PC-3 (cell line): ENCODE measurements around the gene FAU. TPM values are rescaled to one million over a fixed set of nuclear protein-coding genes. Genes with fewer than 3 reads are reported as not detected.

Source experiments
- ATAC-seq: fragments of 200-7000 bp; cut with Tn5 transposase; 2 replicates; pipeline ENCODE4 v1.9.1; 2020; ENCODE audit warnings: mild to moderate bottlenecking, moderate library complexity
- BruUV-seq: library from RNA; stranded (reverse); fragments of 400-500 nt; replicated peaks from 2 replicates; lab custom pipeline; 2021; lab: Mats Ljungman, UMichigan
- CTCF ChIA-PET: fragments of 300-600 bp; sonication (Branson Sonifier 250); formaldehyde crosslinking; loops from one replicate; lab custom pipeline; 2022; ENCODE audit warnings: antibody characterized with exemption; lab: Charles Lee
- POLR2A ChIA-PET: fragments of 300-600 bp; sonication (Branson Sonifier 250); formaldehyde crosslinking; loops from one replicate; lab custom pipeline; 2022; ENCODE audit warnings: antibody characterized with exemption; ENCODE audit not compliant: unreplicated experiment; lab: Charles Lee
- DNase-seq: peaks from one replicate; pipeline ENCODE4 v3.0.0-alpha.2; 2015
- H2AFZ ChIP-seq: fragments of 300-600 bp; sonication (generic); 2 replicates; pipeline ENCODE4 v1.6.0; 2016; ENCODE audit warnings: antibody characterized with exemption, low read length
- H3F3A ChIP-seq: fragments of 300-600 bp; sonication (generic); one replicate; pipeline ENCODE4 v1.6.0; 2017; ENCODE audit warnings: antibody characterized with exemption, low read length, control low read depth, mild to moderate bottlenecking; ENCODE audit not compliant: unreplicated experiment
- H3K27ac ChIP-seq: fragments of 300-600 bp; sonication (generic); 2 replicates; pipeline ENCODE4 v1.5.1; 2016; ENCODE audit warnings: mild to moderate bottlenecking, low read length
- H3K27me3 ChIP-seq: fragments of 300-600 bp; sonication (generic); 2 replicates; pipeline ENCODE4 v1.6.1; 2016; ENCODE audit warnings: low read length, mixed read lengths
- H3K36me3 ChIP-seq: fragments of 300-600 bp; sonication (generic); 2 replicates; pipeline ENCODE4 v1.6.1; 2016; ENCODE audit warnings: low read depth, mixed run types, low read length, mixed read lengths
- H3K4me1 ChIP-seq: fragments of 300-600 bp; sonication (generic); 2 replicates; pipeline ENCODE4 v1.5.1; 2016; ENCODE audit warnings: low read length; ENCODE audit not compliant: insufficient read depth
- H3K4me2 ChIP-seq: fragments of 300-600 bp; sonication (generic); 2 replicates; pipeline ENCODE4 v1.6.0; 2016; ENCODE audit warnings: low read length
- H3K4me3 ChIP-seq: fragments of 300-600 bp; sonication (generic); 2 replicates; pipeline ENCODE4 v1.5.1; 2016; ENCODE audit warnings: mild to moderate bottlenecking, low read length, mixed read lengths
- H3K79me2 ChIP-seq: fragments of 300-600 bp; sonication (generic); 2 replicates; pipeline ENCODE4 v1.6.1; 2017; ENCODE audit warnings: low read length, mixed read lengths
- H3K9ac ChIP-seq: fragments of 300-600 bp; sonication (generic); 2 replicates; pipeline ENCODE4 v1.6.0; 2016; ENCODE audit warnings: mild to moderate bottlenecking, low read length
- H3K9me2 ChIP-seq: fragments of 300-600 bp; sonication (generic); replicated peaks from 2 replicates; pipeline ENCODE4 v1.6.1; 2016; ENCODE audit warnings: mixed run types, low read length, mixed read lengths
- H3K9me3 ChIP-seq: fragments of 300-600 bp; sonication (generic); 2 replicates; pipeline ENCODE4 v1.6.1; 2016; ENCODE audit warnings: low read length, mixed read lengths
- H4K20me1 ChIP-seq: fragments of 300-600 bp; sonication (generic); 2 replicates; pipeline ENCODE4 v1.6.1; 2016; ENCODE audit warnings: low read length, mixed read lengths
- EZH2 ChIP-seq: fragments of 300-600 bp; sonication (generic); IDR thresholded peaks from one replicate; pipeline ENCODE4 v1.6.1; 2017; ENCODE audit warnings: antibody characterized with exemption, mild to moderate bottlenecking, low read length; ENCODE audit not compliant: unreplicated experiment
- EZH2phosphoT487 ChIP-seq: fragments of 300-600 bp; sonication (generic); IDR thresholded peaks from 2 replicates; pipeline ENCODE4 v1.6.1; 2018; ENCODE audit warnings: mild to moderate bottlenecking, antibody characterized with exemption, low read length, borderline replicate concordance
- intact Hi-C: fragments of 100-400 bp; cut with micrococcal nuclease; formaldehyde crosslinking; loops from 2 replicates; pipeline ENCODE4 v1.9.0; 2023
- total RNA-seq: library from RNA; depleted of rRNA; stranded (reverse); fragments of >200 nt; gene quantifications from 2 replicates; pipeline ENCODE4 v1.2.3, GENCODE V29; 2014
- TF ChIP-seq, protein P1 (sequence below): fragments of 300-600 bp; sonication (generic); conservative IDR thresholded peaks from 2 replicates; pipeline ENCODE4 v1.5.1; 2017; ENCODE audit warnings: antibody characterized with exemption, low read depth, mild to moderate bottlenecking, low read length

FAU gene
- total RNA-seq, 1 experiment from 2014 or later: 1,157 TPM

DNA sequence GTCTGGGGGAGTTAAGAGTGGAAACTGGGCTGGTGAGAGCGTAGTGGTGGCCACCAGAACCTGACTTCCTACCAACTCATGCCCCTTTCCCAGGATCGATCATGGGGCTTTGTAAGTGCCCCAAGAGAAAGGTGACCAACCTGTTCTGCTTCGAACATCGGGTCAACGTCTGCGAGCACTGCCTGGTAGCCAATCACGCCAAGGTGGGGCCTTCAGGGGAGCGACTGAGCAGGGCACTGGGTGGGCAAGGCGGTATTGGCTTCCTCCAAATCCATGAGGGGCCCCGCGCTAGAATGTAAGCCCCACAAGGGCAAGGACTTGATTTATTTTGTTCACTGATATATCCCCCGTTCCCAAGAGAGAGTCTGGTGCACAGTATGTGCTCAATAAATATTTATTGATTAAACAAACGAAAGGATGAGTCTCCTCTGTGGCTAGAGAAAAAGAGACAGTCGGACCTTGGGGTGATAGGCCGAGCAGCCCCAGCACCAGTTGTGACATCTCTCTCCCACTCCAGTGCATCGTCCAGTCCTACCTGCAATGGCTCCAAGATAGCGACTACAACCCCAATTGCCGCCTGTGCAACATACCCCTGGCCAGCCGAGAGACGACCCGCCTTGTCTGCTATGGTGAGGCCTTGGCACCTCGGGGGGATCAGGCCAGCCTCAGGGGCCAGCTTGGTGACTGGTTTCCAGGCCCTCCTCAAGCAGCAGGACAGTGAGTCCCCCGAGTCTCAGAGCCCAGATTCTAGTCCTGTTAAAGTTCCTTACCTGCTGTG is 37.1 kb downstream of the FAU start:
- H2AFZ ChIP-seq: peak overlapping the region; percentile 82
- DNase-seq (no peak), ATAC-seq (peak; percentile 15)
- TSS peak; percentile 64 for BruUV-seq
- peaks cover 21% of the 10 kb centered on the region for H3K4me1 ChIP-seq
- no peaks in the 10 kb centered on the region for H3K9me3 ChIP-seq
- peaks cover 57% of the 10 kb centered on the region for H3K79me2 ChIP-seq
- POLR2A ChIA-PET: interaction anchor here (0.5 kb wide), 1 partner anchor 224 kb away, joined by 9 read pairs; no protein-coding TSS in a partner anchor
- no peaks in the 10 kb centered on the region for H3K9me2 ChIP-seq
- intact Hi-C loops: loop anchor here (2.0 kb wide), 2 partner anchors 42 to 168 kb away; partner anchors contain the start of gene ATG2A
- H4K20me1 ChIP-seq: no peaks in the 10 kb centered on the region
- no peak for TF ChIP-seq EZH2
- TF ChIP-seq, protein P1, sequence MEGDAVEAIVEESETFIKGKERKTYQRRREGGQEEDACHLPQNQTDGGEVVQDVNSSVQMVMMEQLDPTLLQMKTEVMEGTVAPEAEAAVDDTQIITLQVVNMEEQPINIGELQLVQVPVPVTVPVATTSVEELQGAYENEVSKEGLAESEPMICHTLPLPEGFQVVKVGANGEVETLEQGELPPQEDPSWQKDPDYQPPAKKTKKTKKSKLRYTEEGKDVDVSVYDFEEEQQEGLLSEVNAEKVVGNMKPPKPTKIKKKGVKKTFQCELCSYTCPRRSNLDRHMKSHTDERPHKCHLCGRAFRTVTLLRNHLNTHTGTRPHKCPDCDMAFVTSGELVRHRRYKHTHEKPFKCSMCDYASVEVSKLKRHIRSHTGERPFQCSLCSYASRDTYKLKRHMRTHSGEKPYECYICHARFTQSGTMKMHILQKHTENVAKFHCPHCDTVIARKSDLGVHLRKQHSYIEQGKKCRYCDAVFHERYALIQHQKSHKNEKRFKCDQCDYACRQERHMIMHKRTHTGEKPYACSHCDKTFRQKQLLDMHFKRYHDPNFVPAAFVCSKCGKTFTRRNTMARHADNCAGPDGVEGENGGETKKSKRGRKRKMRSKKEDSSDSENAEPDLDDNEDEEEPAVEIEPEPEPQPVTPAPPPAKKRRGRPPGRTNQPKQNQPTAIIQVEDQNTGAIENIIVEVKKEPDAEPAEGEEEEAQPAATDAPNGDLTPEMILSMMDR: no peak
- no peak for TF ChIP-seq EZH2phosphoT487
- no peaks in the 10 kb centered on the region for H3F3A ChIP-seq
- peak overlapping the region; percentile 89 for H3K4me3 ChIP-seq
- no peaks in the 10 kb centered on the region for H3K27me3 ChIP-seq
- peak overlapping the region; percentile 91 for H3K4me2 ChIP-seq
- peak overlapping the region; percentile 63 for H3K27ac ChIP-seq
- H3K9ac ChIP-seq: peak overlapping the region; percentile 96
- peaks cover 30% of the 10 kb centered on the region for H3K36me3 ChIP-seq
- CTCF ChIA-PET: no interaction called here

DNA sequence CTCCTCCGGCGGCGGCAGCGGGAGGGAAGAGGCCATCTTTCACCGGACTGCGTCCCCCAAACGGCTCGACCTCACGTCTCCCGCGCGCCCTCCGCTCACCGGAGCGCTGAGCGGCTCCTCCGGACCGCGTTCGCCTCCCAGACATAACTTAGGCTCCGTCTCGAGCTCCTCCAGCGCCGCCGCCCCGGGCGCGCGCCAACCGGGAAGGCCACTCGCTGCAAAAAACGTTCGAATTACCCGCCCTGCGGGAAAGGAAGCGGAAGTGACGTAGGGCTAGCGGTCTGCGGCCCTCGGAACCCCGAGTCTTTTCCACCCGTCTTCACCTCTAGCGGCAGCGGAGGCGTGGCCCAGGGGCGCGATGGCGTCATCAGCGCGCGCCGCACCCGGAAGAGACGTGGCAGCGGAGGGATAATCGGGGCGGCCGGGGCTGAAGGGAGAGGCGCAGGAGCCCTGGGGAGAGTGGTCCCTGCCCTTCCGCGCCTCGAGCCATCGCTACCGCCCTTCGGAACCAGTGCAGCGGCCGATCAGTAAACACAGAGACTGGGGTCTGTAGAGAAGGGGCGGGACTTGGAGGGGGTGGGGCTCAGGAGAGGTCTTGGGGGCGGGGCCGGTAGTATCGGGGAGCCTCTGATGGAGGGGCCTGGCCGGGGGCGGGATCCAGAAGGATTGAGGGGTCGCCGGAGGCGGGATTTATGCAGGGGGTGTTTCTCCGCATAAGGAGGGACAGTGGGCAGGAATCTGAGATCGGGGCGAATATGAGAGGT is 37.9 kb downstream of the FAU start, which contains the start of the genes CDCA5 and ZFPL1:
CDCA5 (minus strand) TSS at position 207 of the 764 bp plus-strand sequence; CDS start at position 145, 62 bp downstream.
ZFPL1 (plus strand) TSS at position 389 of the 764 bp plus-strand sequence. CDS start 477 bp downstream, outside the sequence.
- Histone ChIP-seq H3K27ac (peak within 1 kb of the TSS; percentile 63), H3K9me3 (no peaks in the 10 kb centered on the region), H3F3A (no peaks in the 10 kb centered on the region), H3K4me3 (peak within 1 kb of the TSS; percentile 89), H3K9me2 (no peaks in the 10 kb centered on the region), H4K20me1 (no peaks in the 10 kb centered on the region), H3K4me1 (peaks cover 21% of the 10 kb centered on the region), H3K27me3 (no peaks in the 10 kb centered on the region), H3K79me2 (peaks cover 63% of the 10 kb centered on the region), H3K9ac (peak within 1 kb of the TSS; percentile 96), H3K4me2 (peak within 1 kb of the TSS; percentile 91), H2AFZ (peak within 1 kb of the TSS; percentile 82), H3K36me3 (peaks cover 35% of the 10 kb centered on the region)
- BruUV-seq: no TSS peak
- DNase-seq (peak; percentile 98), ATAC-seq (peak; percentile 92)
- intact Hi-C loops: loop anchor here (2.0 kb wide), 2 partner anchors 41 to 167 kb away; partner anchors contain the start of gene ATG2A
- ChIA-PET CTCF (no interaction called here), POLR2A (no interaction called here)
- TF ChIP-seq EZH2 (no peak), EZH2phosphoT487 (no peak)
- TF ChIP-seq, protein P1: no peak
